Astrocyte of the spinal cord (primary cell): ENCODE data around the gene TMCC1.

Source experiments
- DNase-seq: peaks from one replicate; pipeline ENCODE4 v3.0.0; 2011; ENCODE audit warnings: low read depth, low spot score
- H3K4me3 ChIP-seq: 2 replicates; pipeline ENCODE4 v1.5.1; 2011; ENCODE audit warnings: low read depth, mild to moderate bottlenecking, low read length, moderate library complexity
- CTCF ChIP-seq: IDR thresholded peaks from 2 replicates; pipeline ENCODE4 v1.5.1; 2012; ENCODE audit warnings: low read depth, mild to moderate bottlenecking, low read length, inconsistent platforms
- in situ Hi-C: cut with HindIII; loops from 2 replicates; pipeline ENCODE4 v1.10.0; 2017; ENCODE audit warnings: low sequenced_read_pairs

Gene TMCC1

DNA sequence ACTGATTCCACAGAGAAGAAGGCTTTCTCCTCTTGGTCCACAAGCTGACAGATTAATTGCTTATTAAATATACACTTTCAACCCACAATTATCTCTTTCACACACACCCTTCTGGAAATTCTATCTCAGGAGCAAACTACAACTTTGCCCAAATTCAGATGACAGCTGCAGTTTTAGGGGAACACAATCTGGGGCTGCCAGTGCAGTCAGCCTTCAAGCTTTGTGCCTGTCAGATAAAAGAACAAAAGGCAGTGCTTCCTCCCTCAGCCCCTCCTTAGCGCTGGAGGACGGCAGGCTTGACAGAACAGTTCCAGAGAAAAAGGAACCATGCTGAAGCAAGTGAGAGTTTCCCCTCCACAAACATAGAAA, 99.6 kb downstream of the TMCC1 start:
- H3K4me3 ChIP-seq = peak overlapping the region; percentile 23
- DNase-seq = no peak
- no peak for TF ChIP-seq CTCF
- in situ Hi-C loops = no loop called here

- in situ Hi-C loops = no loop called here
- TF ChIP-seq CTCF = no peak
- no peak for DNase-seq
- H3K4me3 ChIP-seq = peak overlapping the region; percentile 23
Observed at GRCh38 chr3:129793319-129793718, 100.2 kb downstream of the TMCC1 start.

- no peak for TF ChIP-seq CTCF
- in situ Hi-C loops = no loop called here
- H3K4me3 ChIP-seq = no peak overlapping the region
- DNase-seq = no peak
Observed at GRCh38 chr3:129783470-129783869, 110.0 kb downstream of the TMCC1 start.

- no peak overlapping the region for H3K4me3 ChIP-seq
- in situ Hi-C loops = no loop called here
- TF ChIP-seq CTCF = no peak
- DNase-seq = no peak
Observed at GRCh38 chr3:129778871-129779270, 114.6 kb downstream of the TMCC1 start.

- in situ Hi-C loops = no loop called here
- no peak for DNase-seq
- no peak for TF ChIP-seq CTCF
- H3K4me3 ChIP-seq = no peak overlapping the region
Observed at GRCh38 chr3:129777806-129778205, 115.7 kb downstream of the TMCC1 start.

DNA sequence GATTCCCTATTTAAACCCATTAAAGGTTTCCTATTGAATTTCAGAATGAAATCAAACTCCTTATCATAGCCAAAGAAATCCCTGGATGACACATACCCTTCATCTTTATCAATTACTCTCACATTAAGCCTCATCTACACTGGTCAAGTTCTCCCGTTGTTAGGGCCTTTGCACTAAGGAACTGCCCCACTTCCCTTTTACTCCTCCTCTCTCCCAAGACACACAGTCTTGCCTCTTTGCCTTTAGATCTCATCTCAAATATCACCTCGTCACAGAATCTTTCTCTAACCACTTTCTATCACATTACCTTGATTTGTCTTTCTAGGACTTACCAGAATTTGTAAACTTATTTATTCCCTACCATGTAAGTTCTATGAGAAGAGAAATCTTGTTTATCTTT, 117.6 kb downstream of the TMCC1 start:
- no peak for DNase-seq
- TF ChIP-seq CTCF = no peak
- in situ Hi-C loops = no loop called here
- H3K4me3 ChIP-seq = no peak overlapping the region
